Type B pancreatic cell (in vitro differentiated cells): ENCODE measurements around the gene YIF1B. TPM values are rescaled to one million over a fixed set of nuclear protein-coding genes. Genes with fewer than 3 reads are reported as not detected.
A peak's percentile ranks its signal among the peaks of the same experiment; 100 is the strongest.

Source experiments
- DNase-seq: peaks from one replicate; pipeline ENCODE4 v3.0.0; 2021; ENCODE audit warnings: mixed read lengths; ENCODE audit not compliant: unreplicated experiment; ENCODE audit errors: extremely low spot score
- H3K27ac Mint-ChIP-seq: 2 replicates; pipeline ENCODE4 v1.8.0; 2021; ENCODE audit warnings: mild to moderate bottlenecking, mixed read lengths
- H3K27me3 Mint-ChIP-seq: 2 replicates; pipeline ENCODE4 v1.8.0; 2021; ENCODE audit warnings: mixed read lengths
- H3K36me3 Mint-ChIP-seq: 2 replicates; pipeline ENCODE4 v1.8.0; 2021; ENCODE audit warnings: mixed read lengths
- H3K4me1 Mint-ChIP-seq: one replicate; pipeline ENCODE4 v1.8.0; 2021; ENCODE audit warnings: mixed read lengths; ENCODE audit not compliant: unreplicated experiment
- H3K4me3 Mint-ChIP-seq: 2 replicates; pipeline ENCODE4 v1.8.0; 2021; ENCODE audit warnings: mild to moderate bottlenecking, mixed read lengths
- H3K9me3 Mint-ChIP-seq: 2 replicates; pipeline ENCODE4 v1.8.0; 2021; ENCODE audit warnings: mixed read lengths
- CTCF ChIP-seq: fragments of 200-600 bp; sonication (generic); conservative IDR thresholded peaks from 2 replicates; pipeline ENCODE4 v1.5.0; 2021; ENCODE audit warnings: antibody characterized with exemption, mild to moderate bottlenecking
- total RNA-seq: library from RNA; stranded (reverse); gene quantifications from 2 replicates; pipeline ENCODE4 v1.2.1, GENCODE V29; 2021; ENCODE audit warnings: low replicate concordance

Gene YIF1B
- total RNA-seq, 1 donor from 2014 or later, result 41.0 TPM

GRCh38 chr19:38310279-38310670 is 5.5 kb downstream of the YIF1B start:
- Mint-ChIP-seq H3K36me3 (peaks cover 7% of the 10 kb centered on the region), H3K27ac (no peak overlapping the region), H3K4me3 (no peak overlapping the region), H3K27me3 (no peaks in the 10 kb centered on the region), H3K9me3 (no peaks in the 10 kb centered on the region), H3K4me1 (no peaks in the 10 kb centered on the region)
- no peak for TF ChIP-seq CTCF
- no peak for DNase-seq

- H3K27ac Mint-ChIP-seq, result no peak overlapping the region
- no peak for DNase-seq
- no peaks in the 10 kb centered on the region for H3K4me1 Mint-ChIP-seq
- no peak overlapping the region for H3K4me3 Mint-ChIP-seq
- H3K9me3 Mint-ChIP-seq, result no peaks in the 10 kb centered on the region
- TF ChIP-seq CTCF, result no peak
- peaks cover 7% of the 10 kb centered on the region for H3K36me3 Mint-ChIP-seq
- no peaks in the 10 kb centered on the region for H3K27me3 Mint-ChIP-seq
Observed at GRCh38 chr19:38309615-38310278, 6.0 kb downstream of the YIF1B start.

GRCh38 chr19:38308926-38309614 is 6.7 kb downstream of the YIF1B start:
- Mint-ChIP-seq H3K36me3 (peaks cover 7% of the 10 kb centered on the region), H3K9me3 (no peaks in the 10 kb centered on the region), H3K27ac (no peak overlapping the region), H3K4me3 (peak overlapping the region; percentile 20), H3K4me1 (no peaks in the 10 kb centered on the region), H3K27me3 (no peaks in the 10 kb centered on the region)
- no peak for TF ChIP-seq CTCF
- DNase-seq, result no peak

- Mint-ChIP-seq H3K9me3 (no peaks in the 10 kb centered on the region), H3K4me1 (no peaks in the 10 kb centered on the region), H3K36me3 (peaks cover 7% of the 10 kb centered on the region), H3K27ac (no peak overlapping the region), H3K27me3 (no peaks in the 10 kb centered on the region), H3K4me3 (peak overlapping the region; percentile 20)
- TF ChIP-seq CTCF, result no peak
- DNase-seq, result no peak
Observed at GRCh38 chr19:38308006-38308766, 7.6 kb downstream of the YIF1B start.

- H3K36me3 Mint-ChIP-seq, result peaks cover 6% of the 10 kb centered on the region
- H3K4me3 Mint-ChIP-seq, result no peak overlapping the region
- H3K4me1 Mint-ChIP-seq, result no peaks in the 10 kb centered on the region
- TF ChIP-seq CTCF, result no peak
- H3K27ac Mint-ChIP-seq, result no peak overlapping the region
- no peak for DNase-seq
- no peaks in the 10 kb centered on the region for H3K9me3 Mint-ChIP-seq
- H3K27me3 Mint-ChIP-seq, result no peaks in the 10 kb centered on the region
Observed at GRCh38 chr19:38307597-38307996, 8.2 kb downstream of the YIF1B start.
